Measurements from ENCODE around the gene KCND3.

Gene KCND3

DNA sequence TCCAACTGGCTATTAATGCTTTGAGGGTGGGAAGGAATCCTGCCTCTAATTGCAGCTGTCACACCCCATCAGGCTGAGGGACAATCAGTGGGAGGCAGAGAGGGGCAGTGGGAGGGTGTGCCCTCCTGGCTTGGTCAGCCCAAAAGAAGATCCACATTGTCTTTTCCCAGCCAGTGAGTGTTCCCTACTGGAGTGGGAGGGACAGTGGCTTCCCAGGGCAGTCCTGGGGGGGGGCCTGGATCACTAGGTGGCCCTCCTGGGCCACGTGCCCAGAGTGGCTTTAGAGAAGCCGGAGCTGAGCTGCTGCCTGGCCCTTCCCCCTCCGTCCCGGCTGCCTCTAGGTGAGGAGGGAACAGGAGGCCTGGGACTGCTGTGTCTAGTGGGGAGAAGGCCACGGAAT lies 264.3 kb downstream of the KCND3 start:
- no peak for DNase-seq (ENCODE audit: low spot score)

DNA sequence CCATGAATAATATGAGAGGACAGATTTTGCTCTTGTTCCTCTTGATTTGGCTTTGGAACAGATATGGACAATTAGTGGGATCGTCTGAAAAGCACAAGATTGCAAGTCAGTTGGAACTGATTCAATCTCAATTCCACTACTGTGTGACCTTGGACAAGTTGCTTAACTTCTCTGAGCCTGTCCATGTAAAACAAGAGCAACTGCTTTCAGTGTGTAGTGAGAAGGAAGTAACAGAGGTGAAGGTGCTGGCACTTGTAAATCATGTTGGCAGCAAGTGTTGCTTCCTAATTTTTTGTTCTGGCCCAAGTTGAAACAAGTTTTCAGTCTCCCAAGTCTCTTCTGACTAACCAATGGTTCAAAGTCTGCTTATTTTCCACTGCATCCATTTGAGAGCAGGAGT lies 265.6 kb downstream of the KCND3 start:
- no peak for DNase-seq (ENCODE audit: low spot score)

DNA sequence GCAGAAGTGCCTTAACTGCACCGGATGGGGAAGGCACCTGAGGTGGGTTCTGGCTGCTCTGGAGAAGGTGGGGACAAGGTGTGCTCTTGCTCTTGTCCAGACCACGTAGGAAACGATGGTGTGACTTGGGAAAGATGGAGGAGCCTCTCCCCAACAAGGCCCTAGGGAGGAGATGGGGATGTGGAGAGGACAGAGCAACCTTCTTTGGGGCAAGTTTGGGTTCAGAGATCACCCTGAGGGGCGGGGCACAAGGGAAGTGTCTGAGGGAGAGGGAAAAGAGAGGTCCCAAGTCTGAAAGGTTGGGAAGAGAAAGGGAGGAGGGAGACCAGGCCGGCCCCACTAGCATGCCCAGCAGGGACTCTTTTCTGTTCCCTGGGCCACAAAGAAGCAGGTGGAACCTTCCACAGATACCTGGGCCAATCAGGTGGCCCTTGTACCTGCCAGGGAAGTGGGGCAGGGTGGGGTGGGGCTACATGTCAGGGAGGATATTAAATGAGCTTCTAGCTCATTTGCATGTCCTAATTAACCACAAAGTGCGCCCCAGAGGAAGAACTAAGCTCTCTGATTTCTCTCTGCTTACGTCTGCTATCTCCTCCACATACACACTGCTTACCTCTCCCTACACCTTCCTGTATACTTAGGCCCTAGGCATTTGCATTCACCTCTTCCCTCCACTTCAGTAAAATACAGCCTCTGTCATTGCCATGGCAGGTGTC lies 266.2 kb downstream of the KCND3 start:
- no peak for DNase-seq (ENCODE audit: low spot score)

DNA sequence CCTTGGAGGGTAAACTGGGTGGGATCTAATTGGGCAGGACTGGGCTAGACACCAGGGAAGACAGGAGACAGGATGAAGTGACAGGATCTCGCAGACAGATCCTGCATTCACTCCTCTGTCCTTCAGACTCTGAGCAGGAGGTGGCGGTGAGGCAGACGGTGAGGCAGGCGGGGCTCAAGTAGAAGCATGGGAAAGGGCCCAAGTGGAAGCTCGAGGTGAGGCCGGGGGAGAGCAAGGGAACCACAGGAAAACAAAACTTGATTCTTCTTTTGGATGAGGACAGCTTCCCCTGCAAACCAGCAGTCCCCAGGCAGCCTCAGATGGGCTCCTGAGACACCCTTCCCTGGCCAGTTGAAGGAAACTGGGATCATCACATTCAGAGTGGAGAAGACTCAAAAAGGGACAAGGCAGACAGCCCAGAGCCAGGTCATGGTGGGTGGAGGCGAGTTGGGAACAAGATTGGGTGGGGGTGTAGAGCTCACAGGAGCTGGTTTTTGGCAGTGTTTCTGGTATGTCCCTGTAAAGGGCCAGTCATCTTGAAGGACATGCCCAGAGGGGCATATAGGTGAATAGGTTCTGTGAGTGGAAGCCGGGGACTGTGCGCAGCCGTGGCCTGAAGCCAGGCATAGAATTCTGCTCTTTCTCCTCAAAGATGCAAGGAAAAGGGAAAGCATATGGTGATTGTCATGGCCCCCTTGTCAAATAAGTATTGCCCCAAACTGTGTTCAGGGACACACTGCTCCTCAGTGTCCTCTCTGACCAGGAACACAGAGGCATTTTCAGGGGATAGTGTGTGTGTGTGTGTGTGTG lies 268.3 kb downstream of the KCND3 start:
- DNase-seq (ENCODE audit: low spot score), result no peak
